HG03175 (cell line): ENCODE results near the gene MGAT2.
"Not testable (repeated sequence)": the region's sequence is repeated elsewhere in the genome, so short reads cannot be mapped to it uniquely, and the experiment has no call there.

Experiments
- ATAC-seq: cut with Tn5 transposase; IDR thresholded peaks from one replicate; pipeline ENCODE4 v1.9.1; 2021; ENCODE audit warnings: mild to moderate bottlenecking, moderate library complexity; ENCODE audit not compliant: unreplicated experiment

MGAT2 gene

GRCh38 chr14:49612251-49612650, 8.3 kb upstream of the MGAT2 start:
- no peak for ATAC-seq

GRCh38 chr14:49612671-49613070, 7.9 kb upstream of the MGAT2 start:
- ATAC-seq, result no peak

GRCh38 chr14:49614196-49614595, 6.4 kb upstream of the MGAT2 start:
- no peak for ATAC-seq

- ATAC-seq, result no peak
Observed at GRCh38 chr14:49615776-49616175, 4.8 kb upstream of the MGAT2 start.

- ATAC-seq, result no peak
Observed at GRCh38 chr14:49617852-49618519, 2.6 kb upstream of the MGAT2 start.

- not testable (repeated sequence) for ATAC-seq
Observed at GRCh38 chr14:49619273-49619672, 1.3 kb upstream of the MGAT2 start.

GRCh38 chr14:49619730-49620129, 869 bp upstream of the MGAT2 start:
- ATAC-seq, result no peak

- ATAC-seq, result peak; percentile 36
Observed at GRCh38 chr14:49621114-49621881, 699 bp downstream of the MGAT2 start.

GRCh38 chr14:49622022-49622607, 1.5 kb downstream of the MGAT2 start:
- ATAC-seq, result no peak

GRCh38 chr14:49623387-49623786, 2.8 kb downstream of the MGAT2 start:
- ATAC-seq, result no peak

- ATAC-seq, result no peak
Observed at GRCh38 chr14:49623941-49624839, 3.6 kb downstream of the MGAT2 start.

GRCh38 chr14:49633640-49634546, 13.3 kb downstream of the MGAT2 start:
- ATAC-seq, result peak; percentile 79

- peak; percentile 35 for ATAC-seq
Observed at GRCh38 chr14:49634547-49635334, 14.1 kb downstream of the MGAT2 start, which contains the start of gene DNAAF2. TSS of gene DNAAF2 (minus strand) at chr14:49635244. CDS start at chr14:49635149, 95 bp downstream.

GRCh38 chr14:49636866-49637265, 16.3 kb downstream of the MGAT2 start:
- no peak for ATAC-seq

- no peak for ATAC-seq
Observed at GRCh38 chr14:49637534-49638078, 17.0 kb downstream of the MGAT2 start.

GRCh38 chr14:49640540-49641417, 20.2 kb downstream of the MGAT2 start:
- ATAC-seq, result no peak

GRCh38 chr14:49641697-49642129, 21.1 kb downstream of the MGAT2 start:
- ATAC-seq, result no peak

- ATAC-seq, result no peak
Observed at GRCh38 chr14:49642163-49642562, 21.6 kb downstream of the MGAT2 start.
